HG03342 (cell line): Measurements from ENCODE around the gene TMEM200A.

Experiments used
- ATAC-seq: cut with Tn5 transposase; IDR thresholded peaks from one replicate; pipeline ENCODE4 v1.9.1; 2021; ENCODE audit warnings: mild to moderate bottlenecking, moderate library complexity; ENCODE audit not compliant: unreplicated experiment

TMEM200A gene

DNA sequence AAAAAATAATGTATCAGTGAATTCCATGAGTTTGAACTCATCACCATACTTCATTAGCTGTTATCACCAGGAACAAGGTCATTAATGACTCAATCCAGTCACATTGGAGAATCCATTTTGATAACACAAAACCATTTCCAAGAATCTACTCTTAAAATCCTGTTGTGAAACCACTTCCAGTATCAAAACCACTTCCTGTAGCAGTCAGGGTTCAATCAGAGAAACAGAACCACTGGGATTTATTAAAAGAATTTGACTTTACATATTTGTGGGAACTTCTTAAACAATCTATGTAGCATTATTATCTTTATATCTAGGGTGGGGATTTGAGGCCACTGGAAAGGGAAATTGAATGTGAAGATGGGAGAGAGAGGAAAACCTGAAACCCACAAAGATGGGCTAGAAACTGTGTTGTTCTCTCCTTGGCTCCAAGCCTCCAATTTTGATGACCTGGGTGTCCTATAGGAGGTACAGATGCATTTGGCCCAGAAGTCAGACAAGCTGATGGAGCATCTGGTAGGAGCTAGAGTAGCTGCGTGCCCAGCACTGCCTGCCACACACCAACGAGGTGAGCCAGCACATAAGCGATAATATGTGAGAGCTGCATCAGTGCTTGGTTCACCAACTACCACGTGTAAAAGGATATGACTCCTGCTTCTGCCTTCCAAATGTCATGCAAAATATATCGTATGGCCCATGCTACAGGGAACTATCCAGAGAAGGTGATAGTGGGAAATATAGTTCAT lies 117.0 kb downstream of the TMEM200A start:
- no peak for ATAC-seq

DNA sequence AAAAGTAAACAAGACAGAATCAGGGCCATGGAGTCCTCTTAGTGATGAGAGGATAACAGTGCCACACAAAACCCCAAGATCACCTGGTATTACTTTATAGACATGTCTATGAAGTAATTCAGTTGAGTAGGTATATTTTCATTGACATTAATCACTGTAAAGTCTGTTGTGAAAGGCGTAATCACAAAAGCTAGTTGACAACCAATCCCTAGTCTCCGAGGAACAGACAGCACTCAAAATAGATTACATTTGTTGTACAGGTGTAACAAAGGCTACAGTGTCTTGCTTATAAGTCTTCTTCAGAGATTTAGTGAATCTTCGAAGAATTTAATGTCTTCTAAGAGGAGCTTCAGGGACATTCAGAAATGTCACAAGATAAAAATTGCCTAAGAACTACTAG lies 120.1 kb downstream of the TMEM200A start:
- ATAC-seq = no peak

GRCh38 chr6:130486417-130486816 lies 120.6 kb downstream of the TMEM200A start:
- ATAC-seq = no peak

GRCh38 chr6:130489514-130489913 lies 123.7 kb downstream of the TMEM200A start:
- no peak for ATAC-seq
